Heart right ventricle (tissue), 16 donors: ENCODE data around the gene MYO3B. TPM values are rescaled to one million over a fixed set of nuclear protein-coding genes. Genes with fewer than 3 reads are reported as not detected.

Source experiments
- ATAC-seq, 8 donors: fragments of 200-7000 bp; cut with Tn5 transposase; one replicate each; pipeline ENCODE4 v1.9.1; 2020; ENCODE audit warnings: mild to moderate bottlenecking in 8 of 8, moderate library complexity in 8 of 8, moderate number of reproducible peaks in 1 of 8
- DNase-seq, 2 donors: peaks; one replicate each; pipeline ENCODE4 v3.0.0-alpha.2; 2020
- H3K27ac ChIP-seq, 10 donors: fragments of 200-600 bp; sonication (generic) in 2 of 10; one replicate each; pipeline versions ENCODE4 v1.5.0 to v1.8.0; 2020 to 2022; ENCODE audit warnings: mild to moderate bottlenecking in 3 of 10
- H3K27me3 ChIP-seq, 7 donors: fragments of 200-600 bp; one replicate each; pipeline ENCODE4 v1.8.0; 2021 to 2022; ENCODE audit warnings: mild to moderate bottlenecking in 2 of 7
- H3K36me3 ChIP-seq, 9 donors: fragments of 200-600 bp; sonication (generic) in 1 of 9; one replicate each; pipeline versions ENCODE4 v1.5.0 to v1.8.0; 2020 to 2022; ENCODE audit warnings: mild to moderate bottlenecking in 2 of 9
- H3K4me1 ChIP-seq, 9 donors: fragments of 200-600 bp; sonication (generic) in 1 of 9; one replicate each; pipeline versions ENCODE4 v1.5.0 to v1.8.0; 2020 to 2022; ENCODE audit warnings: mild to moderate bottlenecking in 4 of 9
- H3K4me3 ChIP-seq, 10 donors: fragments of 200-600 bp; sonication (generic) in 2 of 10; one replicate each; pipeline versions ENCODE4 v1.5.0 to v1.8.0; 2020 to 2022; ENCODE audit warnings: mild to moderate bottlenecking in 7 of 10, moderate library complexity in 2 of 10
- H3K9me3 ChIP-seq, 11 donors: fragments of 200-600 bp in 10 of 11; sonication (generic) in 2 of 11; one replicate each; pipeline versions ENCODE4 v1.5.0 to v1.8.0; 2013 to 2022; ENCODE audit warnings: mild to moderate bottlenecking in 2 of 11, control low read depth in 1 of 11, moderate library complexity in 1 of 11
- CTCF ChIP-seq, 9 donors: fragments of 200-600 bp; sonication (generic) in 2 of 9; IDR thresholded peaks; one replicate each; pipeline versions ENCODE4 v1.5.0 to v1.8.0; 2021 to 2022; ENCODE audit warnings: antibody characterized with exemption in 9 of 9, mild to moderate bottlenecking in 5 of 9, moderate library complexity in 1 of 9
- WGBS, 2 donors: extraction: QIAGEN DNeasy Blood & Tissue Kit; methylation state at CpG; one replicate each; pipeline ENCODE4 v1.1.7; 2013; ENCODE audit warnings: inconsistent platforms in 1 of 2; 5-methylcytosine and 5-hydroxymethylcytosine counted together
- intact Hi-C, 10 donors: fragments of 100-400 bp; cut with DNase I; formaldehyde crosslinking; loops; one replicate each; pipeline versions ENCODE4 v1.11.1 to v1.14.2; 2022
- polyA plus RNA-seq, 2 donors: library from polyadenylated mRNA; stranded (reverse); fragments of 200-250 nt; gene quantifications; one replicate each; pipeline ENCODE4 v1.2.3, GENCODE V29; 2013
- total RNA-seq, 10 donors: library from RNA; stranded (reverse); fragmentation: NEBNext Ultra II Directional in 3 of 10; extraction: Animal tissue kit (Norgen Biotek cat#: 25700) in 3 of 10; gene quantifications; one replicate each; pipeline versions ENCODE4 v1.2.1 to v1.2.4, GENCODE V29; 2021 to 2023
- donor health status: Arrhythmogenic right ventricular cardiomyopathy.
- donor health status: ischemic (EF 13 %, LVEDD 7.1; RV severe dilation, severe dysfunction).
- donor health status: healthy with polysubstance abuse.
- donor health status: DM: no; HTN: yes; CAD: no.
- donor health status: DM: no; HTN: no; CAD: no.
- donor health status: ischemic (EF 25% LVEDD 6.9; RV normal size, moderate dysfunction).
- donor health status: ischemic (EF 25% LVEDD 5.7; RV mildly dilated, moderate dysfunction).
- donor health status: healthy.
- donor health status: DM: yes; HTN: yes; CAD: no.
- donor health status: Ischemic cardiomyopathy.
- donor health status: ischemic (EF 35%, LVEDD 5.7; RV mildly dilated, moderate dysfunction).
- donor health status: nonischemic (EF 11% LVEDD 7.7; RV severe dilation, severe dysfunction).
- donor health status: DM: yes; HTN: yes; CAD: no.
- donor health status: PGD.
- donor health status: ischemic (EF 29% LVEDD 5.4; RV normal size, mild dysfunction).
- donor health status: nonischemic (EF 23%, LVEDD 6.1; RV moderate dilation, normal function).

The MYO3B gene
- total and polyA plus RNA-seq, 12 donors: 0.05 to 0.21 (median 0.09) TPM; not detected in 8

GRCh38 chr2:170368370-170368769 lies 190.4 kb downstream of the MYO3B start:
- H3K36me3 ChIP-seq: no peaks in the 10 kb centered on the region
- TF ChIP-seq CTCF (IDR thresholded peaks at IDR 0.05): no peak
- H3K4me1 ChIP-seq: no peaks in the 10 kb centered on the region
- WGBS, 2 donors: 67 to 77% methylated on average over 5 of the region's 5 CpGs
- ATAC-seq (no peak), DNase-seq (no peak)
- H3K9me3 ChIP-seq: no peaks in the 10 kb centered on the region
- H3K27ac ChIP-seq: no peak overlapping the region
- intact Hi-C loops: loop anchor here in 5 of 10 donors (5.0 to 10.0 kb wide), 3 partner anchors 444 to 506 kb away; partner anchors contain the start of gene GAD1 (in 3 of the 5)
- H3K27me3 ChIP-seq: peaks cover 0 to 98% (median 78%) of the 10 kb centered on the region in 7 donors
- H3K4me3 ChIP-seq: no peak overlapping the region

- H3K4me1 ChIP-seq: no peaks in the 10 kb centered on the region
- intact Hi-C loops: loop anchor here in 5 of 10 donors (5.0 to 10.0 kb wide), 3 partner anchors 443 to 506 kb away; partner anchors contain the start of gene GAD1 (in 3 of the 5)
- ATAC-seq (no peak), DNase-seq (no peak)
- H3K9me3 ChIP-seq: no peaks in the 10 kb centered on the region
- TF ChIP-seq CTCF (IDR thresholded peaks at IDR 0.05): no peak
- H3K4me3 ChIP-seq: no peak overlapping the region
- WGBS, 2 donors: 80 to 82% methylated on average over 2 of the region's 2 CpGs
- no peak overlapping the region for H3K27ac ChIP-seq
- H3K36me3 ChIP-seq: no peaks in the 10 kb centered on the region
- peaks cover 0 to 93% (median 79%) of the 10 kb centered on the region in 7 donors for H3K27me3 ChIP-seq
Measured at GRCh38 chr2:170369228-170369627, 191.3 kb downstream of the MYO3B start.

- Histone ChIP-seq H3K9me3 (no peaks in the 10 kb centered on the region), H3K36me3 (no peaks in the 10 kb centered on the region), H3K27me3 (peaks cover 0 to 87% (median 79%) of the 10 kb centered on the region in 7 donors), H3K4me3 (no peak overlapping the region), H3K4me1 (no peaks in the 10 kb centered on the region), H3K27ac (no peak overlapping the region)
- WGBS, 2 donors: 16 to 27% methylated on average over 1 of the region's 1 CpG
- peak in 7 of 9 donors; percentile 14 to 48 (median 42) for TF ChIP-seq CTCF (IDR thresholded peaks at IDR 0.05)
- DNase-seq: no peak
- ATAC-seq: no peak
- intact Hi-C loops: loop anchor here in 7 of 10 donors (5.0 to 10.0 kb wide), 3 partner anchors 442 to 505 kb away; partner anchors contain the start of gene GAD1 (in 3 of the 7)
Measured at GRCh38 chr2:170369894-170370293, 191.9 kb downstream of the MYO3B start.

GRCh38 chr2:170371231-170371998 lies 193.5 kb downstream of the MYO3B start:
- TF ChIP-seq CTCF (IDR thresholded peaks at IDR 0.05): no peak
- intact Hi-C loops: loop anchor here in 2 of 10 donors (5.0 kb wide), 1 partner anchor 441 kb away; no protein-coding TSS in a partner anchor

More at GRCh38 chr2:170371231-170371998, 193.5 kb downstream of the MYO3B start:
- ATAC-seq (no peak), DNase-seq (no peak)
- no peaks in the 10 kb centered on the region for H3K36me3 ChIP-seq
- H3K27me3 ChIP-seq: peaks cover 0 to 84% (median 66%) of the 10 kb centered on the region in 7 donors
- H3K9me3 ChIP-seq: no peaks in the 10 kb centered on the region
- H3K27ac ChIP-seq: no peak overlapping the region
- H3K4me1 ChIP-seq: no peaks in the 10 kb centered on the region
- 60 to 68% methylated on average over 6 of the region's 6 CpGs for WGBS, 2 donors
- H3K4me3 ChIP-seq: no peak overlapping the region
